NOMO-1 (cell line): Measurements from ENCODE around the gene ATG101.
A peak's percentile ranks its signal among the peaks of the same experiment; 100 is the strongest.

Experiments used
- DNase-seq, 2 experiments: peaks; one replicate each; lab custom pipeline; 2025; ENCODE audit not compliant: unreplicated experiment in 2 of 2; lab: John Stamatoyannopoulos, UW

Gene ATG101

DNA sequence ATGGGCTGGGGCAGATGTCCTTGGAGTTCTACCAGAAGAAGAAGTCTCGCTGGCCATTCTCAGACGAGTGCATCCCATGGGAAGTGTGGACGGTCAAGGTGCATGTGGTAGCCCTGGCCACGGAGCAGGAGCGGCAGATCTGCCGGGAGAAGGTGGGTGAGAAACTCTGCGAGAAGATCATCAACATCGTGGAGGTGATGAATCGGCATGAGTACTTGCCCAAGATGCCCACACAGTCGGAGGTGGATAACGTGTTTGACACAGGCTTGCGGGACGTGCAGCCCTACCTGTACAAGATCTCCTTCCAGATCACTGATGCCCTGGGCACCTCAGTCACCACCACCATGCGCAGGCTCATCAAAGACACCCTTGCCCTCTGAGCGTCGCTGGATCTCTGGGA lies 7.0 kb downstream of the ATG101 start:
- no peak for DNase-seq

DNA sequence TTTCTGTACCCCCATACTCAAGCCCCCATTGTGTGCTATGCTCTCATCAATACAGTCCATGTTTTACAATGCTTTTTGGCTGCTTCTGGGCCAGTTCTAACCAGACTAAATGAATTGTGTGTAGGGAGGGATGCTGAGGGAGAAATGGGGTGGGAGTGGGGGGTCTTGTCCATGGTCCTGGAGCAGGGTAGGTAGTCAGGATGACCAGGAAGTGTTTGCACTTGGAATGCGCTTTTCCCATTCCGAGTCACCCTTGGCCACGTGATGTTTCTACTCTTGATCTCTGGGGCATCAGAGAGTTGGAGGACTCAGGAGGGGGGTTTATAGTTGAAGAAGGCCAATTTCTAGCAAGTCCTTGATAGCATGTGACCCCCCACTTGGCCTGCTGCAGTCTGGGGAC lies 8.5 kb downstream of the ATG101 start:
- no peak for DNase-seq

DNA sequence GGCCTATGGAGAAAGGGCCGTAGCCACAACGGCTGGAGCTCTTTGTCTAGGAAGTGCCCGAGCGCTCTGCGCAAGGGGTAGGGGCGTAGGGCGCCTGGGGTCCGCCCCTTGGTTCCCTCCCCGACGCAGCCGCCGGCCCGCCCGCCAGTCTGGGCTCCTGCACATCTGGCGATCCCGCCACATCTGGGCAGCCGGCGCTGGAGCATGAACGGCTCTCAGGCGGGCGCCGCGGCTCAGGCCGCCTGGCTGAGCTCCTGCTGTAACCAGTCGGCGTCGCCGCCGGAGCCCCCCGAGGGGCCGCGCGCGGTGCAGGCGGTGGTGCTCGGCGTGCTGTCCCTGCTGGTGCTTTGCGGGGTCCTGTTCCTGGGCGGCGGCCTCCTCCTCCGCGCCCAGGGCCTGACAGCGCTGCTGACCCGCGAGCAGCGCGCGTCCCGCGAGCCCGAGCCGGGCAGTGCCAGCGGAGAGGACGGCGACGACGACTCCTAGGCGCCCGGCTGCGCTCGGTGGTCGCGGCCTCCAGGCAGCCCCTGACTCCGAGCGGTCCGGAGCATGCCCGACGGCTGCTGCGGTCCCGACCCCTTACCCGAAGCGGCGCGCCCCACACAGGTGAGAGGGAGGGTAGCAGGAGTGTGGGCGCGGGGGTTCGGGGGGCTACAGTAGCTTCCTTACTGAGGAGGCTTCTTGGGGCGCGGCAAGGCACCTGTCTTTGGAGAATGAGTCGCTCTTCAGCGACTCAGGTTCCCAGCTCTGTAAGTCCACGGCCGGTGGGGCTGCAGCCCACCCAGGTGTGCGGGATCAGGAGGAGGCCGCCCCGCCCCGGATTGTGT lies 10.0 kb downstream of the ATG101 start, which contains the start of gene SMIM41:
SMIM41 (plus strand) TSS at position 129 of the 827 bp plus-strand sequence; CDS start at position 205, 76 bp downstream.
- DNase-seq: no peak

DNA sequence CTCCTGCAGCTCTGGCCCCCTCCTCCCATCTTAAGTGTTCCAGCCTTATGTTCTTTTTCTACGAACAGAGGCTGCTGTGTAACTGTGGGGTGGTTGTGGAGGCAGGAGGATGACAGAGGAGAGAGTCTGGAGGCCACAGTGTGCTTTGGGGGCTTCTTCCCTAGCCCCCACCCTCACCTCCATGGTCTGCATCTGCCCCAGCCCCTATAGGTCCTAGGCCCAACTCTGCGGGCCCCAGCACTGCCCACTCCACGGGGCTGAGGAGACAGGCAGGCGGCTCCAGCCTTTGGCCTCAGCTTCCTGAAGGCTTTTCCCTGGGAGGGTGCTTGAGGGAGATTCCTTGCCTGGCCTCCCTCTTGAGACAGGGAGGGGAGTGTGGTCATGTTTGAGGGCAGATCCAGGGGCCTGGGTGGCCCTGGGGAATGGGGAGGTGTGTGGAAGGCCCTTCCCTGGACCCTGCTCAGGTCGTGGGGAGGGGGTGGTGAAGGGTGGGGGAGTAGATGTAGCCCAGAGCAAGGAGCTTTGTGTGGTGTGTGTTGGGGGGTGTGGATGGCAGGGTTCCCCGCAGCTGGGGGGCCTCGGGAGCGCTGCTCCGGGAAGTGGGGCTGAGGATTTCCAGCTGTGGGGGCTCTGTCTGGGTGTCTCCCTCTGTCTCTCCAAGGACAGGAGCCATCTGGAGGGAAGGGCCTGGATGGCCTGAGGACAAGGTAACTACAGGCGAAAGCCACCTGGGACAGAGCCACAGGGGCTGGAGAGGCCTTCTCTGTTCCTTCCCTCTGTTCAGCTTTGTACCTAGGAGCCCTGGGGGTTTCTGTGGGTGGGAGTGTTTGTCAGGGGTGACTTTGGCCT lies 10.8 kb downstream of the ATG101 start:
- DNase-seq: no peak

DNA sequence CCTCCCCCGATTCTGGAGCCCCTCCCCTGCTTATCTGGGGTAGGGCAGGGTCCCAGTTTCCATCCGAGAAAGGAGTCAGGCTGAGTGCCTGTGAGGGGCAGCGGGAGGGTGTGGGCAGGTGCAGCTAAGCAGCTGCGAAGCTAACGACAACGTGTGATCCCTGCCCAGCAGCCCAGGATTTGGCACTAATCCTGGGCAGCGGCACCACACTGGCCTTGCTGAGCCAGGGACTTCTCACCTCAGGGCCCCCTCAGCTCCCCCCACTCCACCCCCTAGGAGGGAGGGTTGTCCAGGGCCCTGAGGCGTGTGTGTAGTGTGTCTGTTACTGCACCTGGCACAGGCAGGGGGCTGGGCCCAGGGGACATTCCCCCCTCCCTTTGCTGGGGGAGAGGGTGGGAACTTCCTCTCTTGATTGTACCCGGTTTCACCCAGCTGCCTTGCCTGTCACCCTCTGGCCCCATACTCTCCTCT lies 11.5 kb downstream of the ATG101 start:
- DNase-seq: no peak

DNA sequence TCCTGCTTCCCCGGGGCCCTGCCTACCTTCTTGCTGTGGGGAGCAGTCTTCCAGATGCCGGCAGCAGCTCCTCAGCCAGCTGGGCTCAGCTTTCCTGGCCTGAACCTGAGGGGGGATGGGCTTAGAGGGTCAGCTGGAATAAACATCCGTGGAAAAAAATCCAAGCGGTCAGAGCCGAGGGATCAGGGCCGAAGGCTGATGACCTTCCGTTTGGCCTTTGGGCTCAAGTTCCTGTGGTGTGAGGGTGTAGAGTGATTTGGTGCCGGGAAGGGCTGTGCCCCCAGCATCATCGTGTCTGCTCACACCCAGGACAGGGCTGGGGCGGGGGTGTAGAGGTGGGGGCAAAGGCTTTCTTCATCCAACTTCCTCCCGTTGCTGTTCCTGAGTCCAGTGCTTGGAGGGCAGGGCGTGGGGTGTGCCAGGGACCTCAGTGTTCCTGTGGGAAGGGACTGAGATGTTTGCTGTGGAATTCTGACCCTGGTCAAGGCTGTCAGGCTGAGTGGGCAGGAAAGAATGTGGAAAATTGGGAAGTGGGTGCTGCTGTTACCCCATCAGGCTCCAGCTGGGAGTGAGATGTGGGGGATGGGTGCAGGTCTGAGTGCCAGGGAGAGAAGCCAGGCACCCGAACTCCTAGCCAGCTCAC lies 12.4 kb downstream of the ATG101 start:
- DNase-seq: no peak

DNA sequence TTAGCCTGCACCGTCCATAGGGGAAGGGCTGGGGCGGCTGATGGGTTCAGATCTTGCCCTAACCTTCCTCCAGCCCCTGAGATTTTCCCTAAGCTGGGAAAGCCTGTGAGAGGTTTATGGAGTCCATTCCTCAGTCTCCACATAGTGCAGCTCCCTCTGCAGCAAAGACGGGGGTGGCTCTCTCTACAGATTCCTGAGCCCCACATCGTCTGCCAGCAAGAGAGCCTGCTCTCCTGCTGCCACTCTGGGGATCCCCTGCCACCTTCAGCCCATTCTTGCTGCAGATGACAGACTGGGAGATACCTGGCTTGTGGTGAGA lies 12.8 kb downstream of the ATG101 start:
- no peak for DNase-seq

DNA sequence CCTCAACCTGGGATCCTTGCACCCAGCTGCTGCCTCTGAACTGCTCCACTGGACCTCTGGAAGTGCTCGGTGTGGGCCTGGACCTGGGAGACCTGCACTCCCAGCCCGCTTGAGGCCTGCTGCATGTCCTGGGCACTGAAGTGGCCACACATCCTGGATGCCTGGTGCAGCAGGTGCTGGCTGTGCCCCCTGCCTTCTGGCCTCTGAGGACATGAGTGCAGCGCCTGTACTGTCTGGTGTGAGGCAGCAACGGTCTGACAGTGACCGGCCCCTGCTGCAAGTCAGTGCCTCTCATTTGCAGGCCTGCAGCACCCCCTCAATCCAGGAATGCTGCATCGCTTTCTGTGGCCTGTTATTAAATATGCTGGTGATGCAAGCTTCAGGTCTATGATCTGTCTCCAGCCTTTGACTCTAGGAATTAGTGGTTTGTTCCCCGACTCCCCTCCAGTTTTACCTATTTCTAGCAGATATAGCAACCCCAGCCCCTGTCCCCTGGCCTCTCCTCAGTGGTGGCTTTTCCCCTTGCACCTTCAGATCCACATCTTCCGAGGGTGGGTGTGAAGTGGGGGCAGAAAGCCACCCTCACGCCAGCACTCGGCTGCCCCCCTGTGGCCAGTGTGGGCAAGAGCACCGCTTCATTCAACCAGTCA lies 13.3 kb downstream of the ATG101 start:
- DNase-seq: peak; percentile 35 to 57

DNA sequence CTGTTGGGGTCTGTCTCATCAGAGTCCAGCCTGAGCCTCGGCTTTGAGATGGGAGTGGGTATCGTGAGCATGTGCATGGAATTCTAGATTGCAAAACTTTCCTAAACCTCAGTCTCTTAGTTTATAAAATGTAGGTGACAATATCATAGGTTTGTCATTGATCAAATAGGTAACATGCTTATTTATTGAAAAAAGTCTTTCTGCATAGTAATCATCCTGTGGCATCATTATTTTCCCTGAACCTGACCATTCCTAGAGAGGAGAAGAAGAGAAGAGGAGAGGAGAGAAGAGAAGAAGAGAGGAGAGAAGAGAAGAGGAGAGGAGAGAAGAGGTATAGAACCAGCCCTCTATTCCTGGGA lies 13.8 kb downstream of the ATG101 start:
- DNase-seq: no peak

DNA sequence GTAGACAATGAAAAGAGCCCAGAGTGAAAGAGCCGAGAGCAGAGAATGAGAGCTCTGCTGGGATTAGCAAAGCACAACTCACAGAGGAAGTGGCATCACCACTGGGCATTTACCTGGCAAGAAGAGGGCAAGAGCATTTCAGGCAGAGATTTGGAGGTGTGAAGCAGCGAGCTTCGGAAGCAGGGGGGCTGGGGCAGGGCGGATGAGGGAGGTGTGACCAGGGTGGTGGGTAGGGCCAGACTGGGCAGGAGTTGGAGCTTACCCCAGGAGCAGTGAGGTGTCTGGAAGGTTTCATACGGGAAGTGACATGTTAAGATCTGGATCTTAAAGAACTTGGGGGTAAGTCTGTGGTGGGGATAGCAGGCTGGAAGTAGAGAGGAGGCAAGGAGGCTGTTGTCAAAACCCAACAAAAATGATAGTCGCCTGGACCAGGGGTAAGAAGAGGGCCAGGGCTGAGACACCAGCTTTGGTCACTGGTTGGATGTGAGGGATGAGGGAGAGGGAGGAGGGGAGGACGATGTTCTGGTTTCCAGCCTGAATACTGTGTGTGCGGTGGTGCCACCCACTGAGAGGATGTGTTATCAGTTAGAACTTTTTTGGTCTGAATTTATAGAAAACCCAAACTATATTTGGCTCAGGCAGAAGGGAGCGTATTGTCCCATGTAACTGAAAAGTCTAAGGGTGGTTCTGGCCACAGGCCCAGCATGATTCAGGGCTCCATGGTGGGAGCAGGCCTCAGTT lies 14.9 kb downstream of the ATG101 start:
- DNase-seq: no peak

DNA sequence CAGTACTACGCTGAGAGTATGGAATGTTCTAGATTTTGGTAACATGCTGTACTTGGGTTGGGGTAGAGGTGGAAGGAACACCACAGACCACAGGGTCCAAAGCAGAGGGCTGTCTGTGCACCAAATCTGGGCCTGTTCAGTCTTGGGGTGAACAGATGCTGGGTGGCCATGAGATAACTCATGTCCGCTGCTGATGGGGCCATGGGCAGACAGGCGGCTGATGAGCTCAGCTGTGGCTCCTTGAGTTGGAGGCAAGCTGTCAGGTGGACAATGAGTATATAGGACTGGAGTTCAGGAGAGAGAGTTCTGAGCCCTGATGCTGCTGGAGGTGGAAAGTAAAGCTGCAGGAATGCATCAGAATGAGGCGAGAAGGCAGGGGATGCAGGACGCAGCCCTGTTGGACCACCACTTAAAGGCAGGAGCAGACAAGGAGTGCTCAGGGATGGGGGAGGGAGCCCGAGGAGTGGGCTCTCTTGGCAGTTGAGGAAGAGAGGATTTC lies 16.0 kb downstream of the ATG101 start:
- DNase-seq: no peak

DNA sequence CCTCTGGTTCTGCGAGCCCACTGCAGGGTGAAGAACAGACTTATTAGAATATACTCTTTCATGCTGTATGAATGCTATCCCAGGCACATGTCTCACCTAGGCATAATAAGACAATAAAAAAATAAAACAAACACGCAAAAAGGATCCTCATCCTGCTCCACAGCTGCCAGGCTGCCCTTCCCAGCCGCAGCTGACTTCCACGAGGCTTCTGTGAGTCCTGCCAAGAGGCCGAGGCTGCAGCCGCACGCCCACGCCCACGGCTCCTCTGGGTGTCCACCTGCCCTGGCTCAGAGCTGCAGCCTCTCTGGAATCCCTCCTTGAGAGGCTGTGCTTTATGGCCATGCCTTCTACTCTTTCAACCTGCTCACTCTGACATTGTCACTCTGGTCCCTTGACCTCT lies 16.6 kb downstream of the ATG101 start:
- DNase-seq: no peak

DNA sequence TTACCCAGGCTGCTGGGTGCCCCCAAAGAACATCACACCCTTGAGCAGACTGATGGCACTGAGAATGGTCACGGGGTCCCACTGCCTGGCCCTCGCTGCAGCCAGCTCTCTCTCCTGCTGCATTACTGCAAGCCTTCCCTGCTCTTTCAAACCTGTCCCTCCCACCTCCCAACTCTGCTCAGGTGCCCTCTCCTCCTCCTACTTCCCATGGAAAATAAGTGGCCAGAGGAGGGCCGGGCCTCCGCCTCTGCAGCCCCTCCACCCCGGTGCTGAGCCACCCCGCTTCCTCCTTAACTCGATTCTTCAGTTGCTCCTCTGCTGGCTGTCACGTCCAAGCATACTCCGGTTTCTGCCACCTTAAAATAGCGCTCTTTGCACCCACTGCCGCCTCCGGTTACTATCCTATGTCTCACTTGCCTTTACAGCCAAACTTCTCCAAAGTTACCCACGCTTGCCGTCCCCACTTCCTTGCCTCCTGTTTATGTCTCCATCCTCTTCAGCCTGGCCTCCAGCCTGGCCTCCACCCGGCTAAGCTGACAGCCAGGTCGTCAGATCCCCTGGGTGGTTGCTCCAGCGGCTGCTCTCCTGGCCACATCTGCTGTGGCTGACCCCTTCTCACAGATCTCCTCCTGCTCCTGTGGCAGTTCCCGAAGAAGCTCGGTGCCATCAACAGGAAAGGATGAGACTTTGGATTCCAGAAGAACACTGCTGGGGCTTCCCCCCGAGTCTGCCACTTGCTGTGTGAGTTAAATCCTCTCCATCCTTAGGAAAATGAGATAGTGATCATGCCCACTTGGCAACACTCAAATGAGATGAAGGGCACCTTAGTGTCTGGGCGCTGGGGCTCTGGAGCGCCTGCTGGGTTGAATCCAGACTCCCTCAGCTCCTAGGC lies 17.4 kb downstream of the ATG101 start:
- DNase-seq: no peak

DNA sequence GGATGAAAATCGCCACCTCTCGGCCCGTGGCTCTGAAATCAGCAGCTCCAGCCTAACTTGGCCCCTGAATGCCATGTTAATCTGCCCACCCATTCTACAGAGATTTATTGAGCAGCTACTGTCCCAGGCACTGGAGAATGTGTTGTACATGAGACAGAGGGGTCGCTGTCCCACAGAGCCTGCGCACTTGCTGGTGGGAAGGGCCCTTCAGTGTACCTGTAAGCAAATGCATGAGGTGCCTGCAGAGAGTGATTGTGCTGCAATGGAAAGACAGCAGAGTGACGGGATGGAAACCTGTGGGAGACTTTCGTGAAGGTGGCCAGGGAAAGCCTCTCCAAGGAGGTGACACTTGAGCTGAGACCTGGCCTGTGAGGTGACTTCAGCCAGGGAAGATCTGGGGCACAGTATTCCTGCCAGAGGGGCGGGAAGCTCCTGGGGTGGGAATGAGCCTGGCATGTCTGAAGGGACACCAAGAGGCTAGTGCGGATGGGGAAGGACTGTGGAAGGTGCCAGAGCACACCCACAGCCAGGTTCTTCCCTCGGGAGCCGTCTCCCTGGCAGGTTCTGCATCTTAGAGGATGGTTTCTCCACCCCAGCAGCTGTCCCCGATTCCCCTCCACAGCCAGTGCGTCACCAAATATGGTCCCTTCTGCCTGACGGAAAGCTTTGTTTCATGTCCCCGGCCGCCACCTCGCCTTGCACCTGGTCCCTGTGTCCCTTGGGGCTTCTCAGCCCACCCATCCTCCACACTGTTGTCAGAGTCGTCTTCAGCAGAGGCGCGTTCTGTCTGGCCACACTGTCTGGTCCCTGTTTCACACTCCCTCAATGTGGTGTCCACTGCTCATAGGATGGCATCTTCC lies 18.4 kb downstream of the ATG101 start:
- DNase-seq: no peak

DNA sequence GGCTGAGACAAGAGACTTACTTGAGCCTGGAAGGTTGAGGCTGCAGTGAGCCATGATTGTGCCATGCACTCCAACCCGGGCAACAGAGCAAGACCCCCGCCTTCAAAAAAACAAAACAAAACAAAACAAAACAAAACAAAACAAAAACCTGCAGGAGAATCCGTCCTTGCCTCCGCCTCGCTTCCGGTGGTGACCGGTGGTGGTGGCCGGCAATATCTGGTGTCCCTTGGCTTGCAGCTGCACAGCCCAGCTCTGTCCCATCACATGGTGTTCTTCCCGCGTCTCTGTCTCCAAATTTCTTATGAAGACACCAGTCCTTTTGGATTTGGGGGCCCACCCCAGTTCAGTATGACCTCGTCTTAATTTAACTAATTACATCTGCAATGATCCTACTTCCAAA lies 19.7 kb downstream of the ATG101 start:
- DNase-seq: no peak

DNA sequence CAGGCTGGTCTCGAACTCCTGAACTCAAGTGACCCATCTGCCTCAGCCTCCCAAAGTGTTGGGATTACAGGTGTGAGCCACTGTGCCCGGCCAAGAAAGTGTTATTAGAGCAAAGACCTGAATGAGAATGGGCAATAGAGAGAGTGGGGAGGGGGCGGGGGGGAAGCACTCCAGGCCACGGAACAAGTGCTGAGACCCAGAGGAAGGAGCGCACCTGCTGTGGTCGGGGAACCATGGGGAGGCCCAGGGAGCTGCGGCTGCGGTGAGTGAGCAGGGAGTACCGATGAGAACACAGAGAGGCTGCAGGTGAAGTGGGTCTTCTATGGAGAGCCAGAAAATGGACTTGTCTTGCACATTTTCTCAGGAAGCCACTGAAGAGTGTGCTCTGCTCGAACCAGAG lies 20.5 kb downstream of the ATG101 start:
- no peak for DNase-seq

DNA sequence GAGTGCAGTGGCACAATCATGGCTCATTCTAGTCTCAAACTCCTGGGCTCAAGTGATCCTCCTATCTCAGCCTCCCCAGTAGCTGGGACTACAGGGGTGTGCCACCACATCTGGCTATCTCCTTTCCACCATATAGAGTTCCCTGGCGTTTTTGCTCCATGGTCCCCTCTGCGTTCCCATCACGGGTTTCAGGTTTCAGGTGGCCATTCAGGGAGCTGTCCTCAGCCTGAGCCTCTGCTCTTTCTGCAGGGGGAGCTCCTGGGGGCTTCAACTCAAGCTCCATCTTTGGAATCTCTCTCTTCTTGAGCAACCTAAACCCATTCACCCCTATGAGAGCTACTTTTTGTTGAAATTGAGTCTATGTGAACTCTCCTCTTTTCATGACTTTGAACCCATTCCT lies 21.3 kb downstream of the ATG101 start:
- DNase-seq: no peak

DNA sequence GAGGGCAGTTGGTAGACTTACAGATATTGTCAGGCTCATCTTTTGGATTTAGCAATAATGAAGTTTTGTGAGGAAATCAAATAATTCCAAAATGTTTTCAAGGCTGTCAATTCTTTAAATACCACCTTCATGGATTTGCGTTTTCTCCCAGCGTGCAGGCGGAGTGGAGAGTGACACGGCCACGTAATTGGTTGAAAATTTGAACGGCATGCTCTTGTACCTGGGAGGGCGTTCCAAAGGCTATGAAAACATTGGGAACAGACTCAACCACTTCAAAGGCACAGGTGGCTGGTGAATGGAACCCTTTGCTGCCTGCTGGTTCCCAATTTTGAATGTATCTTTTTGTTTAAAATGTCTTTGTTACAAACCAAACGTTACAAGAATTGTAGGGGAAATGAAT lies 22.1 kb downstream of the ATG101 start:
- DNase-seq: no peak
